ENCODE data around the gene GSE1. TPM values are rescaled to one million over a fixed set of nuclear protein-coding genes. Genes with fewer than 3 reads are reported as not detected.

Gene GSE1
- total RNA-seq, 1 donor from 2014 or later: 101 TPM

- Mint-ChIP-seq H3K4me3 (no peak overlapping the region), H3K27me3 (no peaks in the 10 kb centered on the region), H3K9me3 (no peaks in the 10 kb centered on the region), H3K27ac (no peak overlapping the region), H3K36me3 (peaks cover 12% of the 10 kb centered on the region), H3K4me1 (ENCODE audit: unreplicated experiment) (peaks cover 17% of the 10 kb centered on the region)
- TF ChIP-seq, protein P1, sequence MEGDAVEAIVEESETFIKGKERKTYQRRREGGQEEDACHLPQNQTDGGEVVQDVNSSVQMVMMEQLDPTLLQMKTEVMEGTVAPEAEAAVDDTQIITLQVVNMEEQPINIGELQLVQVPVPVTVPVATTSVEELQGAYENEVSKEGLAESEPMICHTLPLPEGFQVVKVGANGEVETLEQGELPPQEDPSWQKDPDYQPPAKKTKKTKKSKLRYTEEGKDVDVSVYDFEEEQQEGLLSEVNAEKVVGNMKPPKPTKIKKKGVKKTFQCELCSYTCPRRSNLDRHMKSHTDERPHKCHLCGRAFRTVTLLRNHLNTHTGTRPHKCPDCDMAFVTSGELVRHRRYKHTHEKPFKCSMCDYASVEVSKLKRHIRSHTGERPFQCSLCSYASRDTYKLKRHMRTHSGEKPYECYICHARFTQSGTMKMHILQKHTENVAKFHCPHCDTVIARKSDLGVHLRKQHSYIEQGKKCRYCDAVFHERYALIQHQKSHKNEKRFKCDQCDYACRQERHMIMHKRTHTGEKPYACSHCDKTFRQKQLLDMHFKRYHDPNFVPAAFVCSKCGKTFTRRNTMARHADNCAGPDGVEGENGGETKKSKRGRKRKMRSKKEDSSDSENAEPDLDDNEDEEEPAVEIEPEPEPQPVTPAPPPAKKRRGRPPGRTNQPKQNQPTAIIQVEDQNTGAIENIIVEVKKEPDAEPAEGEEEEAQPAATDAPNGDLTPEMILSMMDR (conservative IDR thresholded peaks at IDR 0.05): no peak
- no peak for DNase-seq (ENCODE audit: extremely low spot score, unreplicated experiment)
Observed at GRCh38 chr16:85646358-85646907, 33.3 kb downstream of the GSE1 start.

- Mint-ChIP-seq H3K27me3 (no peaks in the 10 kb centered on the region), H3K4me1 (ENCODE audit: unreplicated experiment) (peaks cover 18% of the 10 kb centered on the region), H3K27ac (no peak overlapping the region), H3K4me3 (no peak overlapping the region), H3K36me3 (peaks cover 12% of the 10 kb centered on the region), H3K9me3 (no peaks in the 10 kb centered on the region)
- DNase-seq (ENCODE audit: extremely low spot score, unreplicated experiment): no peak
- TF ChIP-seq, protein P1 (conservative IDR thresholded peaks at IDR 0.05): no peak
Observed at GRCh38 chr16:85646976-85647375, 33.9 kb downstream of the GSE1 start.

DNA sequence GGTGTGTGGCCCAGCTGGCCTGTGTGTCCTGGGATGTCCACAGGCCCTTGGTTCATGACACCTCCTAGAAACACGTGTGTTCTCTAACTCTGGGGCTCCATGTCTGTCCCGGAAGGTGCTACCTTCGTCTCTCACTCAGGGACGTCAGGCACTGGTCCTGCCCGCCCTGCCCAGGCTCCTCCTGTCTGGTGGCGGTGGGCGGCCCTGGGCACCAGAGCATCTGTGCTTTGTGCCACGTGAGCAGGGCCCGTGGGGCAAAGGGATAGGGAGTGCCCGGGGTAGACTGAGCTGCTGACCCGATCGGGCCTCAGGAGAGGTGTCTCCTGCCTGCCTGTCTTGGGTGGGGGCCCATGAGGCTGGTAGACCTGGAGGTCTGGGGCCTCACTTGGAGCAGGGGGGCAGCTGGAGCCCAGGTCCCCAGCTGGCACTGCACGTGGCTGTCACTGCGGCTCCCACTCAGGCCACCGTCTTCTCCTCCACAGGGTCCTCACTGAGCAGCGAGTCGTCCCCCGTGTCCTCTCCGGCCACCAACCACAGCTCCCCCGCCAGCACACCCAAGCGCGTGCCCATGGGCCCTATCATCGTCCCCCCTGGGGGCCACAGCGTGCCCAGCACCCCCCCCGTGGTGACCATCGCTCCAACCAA is 35.1 kb downstream of the GSE1 start:
- Mint-ChIP-seq H3K9me3 (no peaks in the 10 kb centered on the region), H3K4me1 (ENCODE audit: unreplicated experiment) (peaks cover 27% of the 10 kb centered on the region), H3K27me3 (no peaks in the 10 kb centered on the region), H3K36me3 (peaks cover 12% of the 10 kb centered on the region), H3K27ac (no peak overlapping the region), H3K4me3 (no peak overlapping the region)
- TF ChIP-seq, protein P1 (conservative IDR thresholded peaks at IDR 0.05): no peak
- no peak for DNase-seq (ENCODE audit: extremely low spot score, unreplicated experiment)

GRCh38 chr16:85648805-85649204 is 35.7 kb downstream of the GSE1 start:
- peaks cover 27% of the 10 kb centered on the region for H3K4me1 Mint-ChIP-seq (ENCODE audit: unreplicated experiment)

DNA sequence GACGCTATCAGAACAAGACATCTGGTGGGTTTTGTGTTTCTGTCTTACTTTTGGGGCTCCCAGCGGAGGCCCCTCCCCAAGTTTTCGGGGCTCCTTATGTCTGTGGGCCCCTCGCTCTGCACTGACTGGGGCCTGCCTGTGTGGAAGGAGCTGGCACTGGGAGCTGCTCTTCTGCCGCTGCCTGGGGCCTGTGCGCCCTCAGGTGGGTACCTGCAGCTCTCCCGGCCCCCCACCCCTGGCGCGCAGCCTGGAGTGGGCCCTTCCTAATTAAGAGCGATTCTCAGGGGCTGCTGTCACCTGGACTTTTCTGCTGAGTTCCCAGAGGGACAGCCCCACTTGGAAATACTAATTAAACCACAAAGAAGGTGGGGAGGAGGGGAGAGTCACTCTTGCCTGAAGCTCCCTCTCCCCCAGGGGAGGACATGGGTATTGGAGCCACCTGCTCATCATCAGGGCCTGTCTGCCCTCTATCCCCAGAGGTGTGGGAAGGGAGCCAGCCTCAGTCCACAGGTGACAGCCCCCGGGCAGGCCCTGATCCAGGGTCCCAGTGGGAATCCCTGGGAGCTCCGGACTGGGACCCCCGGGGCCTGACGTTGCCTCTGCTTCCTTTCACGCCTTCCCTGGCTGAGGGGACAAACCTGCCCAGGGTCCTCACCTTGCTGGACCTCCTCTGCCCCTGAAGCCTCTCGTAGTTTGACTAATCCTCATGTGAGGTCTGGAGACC is 36.5 kb downstream of the GSE1 start:
- Mint-ChIP-seq H3K4me1 (ENCODE audit: unreplicated experiment) (peaks cover 22% of the 10 kb centered on the region), H3K27ac (peak overlapping the region; percentile 25), H3K9me3 (no peaks in the 10 kb centered on the region), H3K4me3 (no peak overlapping the region), H3K36me3 (peaks cover 10% of the 10 kb centered on the region), H3K27me3 (no peaks in the 10 kb centered on the region)
- no peak for DNase-seq (ENCODE audit: extremely low spot score, unreplicated experiment)
- TF ChIP-seq, protein P1 (conservative IDR thresholded peaks at IDR 0.05): no peak

More at GRCh38 chr16:85648805-85649204, 35.7 kb downstream of the GSE1 start:
- Mint-ChIP-seq H3K4me3 (no peak overlapping the region), H3K9me3 (no peaks in the 10 kb centered on the region), H3K36me3 (peaks cover 12% of the 10 kb centered on the region), H3K27me3 (no peaks in the 10 kb centered on the region), H3K27ac (peak overlapping the region; percentile 25)
- TF ChIP-seq, protein P1 (conservative IDR thresholded peaks at IDR 0.05): no peak
- DNase-seq (ENCODE audit: extremely low spot score, unreplicated experiment): no peak

All from type B pancreatic cell (in vitro differentiated cells).